Ovary (tissue), 9 donors: Measurements from ENCODE around the gene LAMA2. TPM values are rescaled to one million over a fixed set of nuclear protein-coding genes. Genes with fewer than 3 reads are reported as not detected.

Experiments
- DNase-seq, 5 donors: peaks; one replicate each; pipeline ENCODE4 v3.0.0-alpha.2; 2019 to 2020
- H3K27ac ChIP-seq, 2 donors: fragments of 200-600 bp; one replicate each; pipeline versions ENCODE4 v1.5.1 to v1.8.0; 2019 to 2022
- H3K27me3 ChIP-seq: fragments of 200-600 bp; one replicate; pipeline ENCODE4 v1.8.0; 2022
- H3K36me3 ChIP-seq: fragments of 200-600 bp; sonication (generic); one replicate; pipeline ENCODE4 v1.5.1; 2019
- H3K4me1 ChIP-seq: one replicate; pipeline ENCODE4 v1.8.1; 2013; ENCODE audit warnings: mild to moderate bottlenecking, moderate library complexity; ENCODE audit not compliant: insufficient read depth
- H3K4me3 ChIP-seq: fragments of 200-600 bp; sonication (generic); one replicate; pipeline ENCODE4 v1.5.1; 2017
- H3K9me3 ChIP-seq, 2 donors: fragments of 200-600 bp in 1 of 2; sonication (generic) in 1 of 2; one replicate each; pipeline versions ENCODE4 v1.5.1 to v1.8.1; 2013 to 2019; ENCODE audit warnings: mild to moderate bottlenecking in 1 of 2, moderate library complexity in 1 of 2
- EP300 ChIP-seq: sonication (generic); formaldehyde crosslinking; IDR thresholded peaks from one replicate; pipeline ENCODE4 v1.6.1; 2017; ENCODE audit warnings: antibody characterized with exemption
- POLR2A ChIP-seq: fragments of 450-650 bp; IDR thresholded peaks from one replicate; pipeline ENCODE4 v1.6.1; 2017; ENCODE audit warnings: antibody characterized with exemption, mild to moderate bottlenecking, moderate library complexity
- WGBS, 3 donors: extraction: QIAGEN DNeasy Blood & Tissue Kit in 1 of 3; methylation state at CpG; one replicate each; pipeline versions ENCODE4 v1.1.5 to v1.1.7; 2013 to 2017; 5-methylcytosine and 5-hydroxymethylcytosine counted together
- intact Hi-C, 4 donors: fragments of 100-400 bp; cut with DNase I; formaldehyde crosslinking; loops; one replicate each; pipeline versions ENCODE4 v1.11.0 to v1.15.1; 2022 to 2023
- polyA plus RNA-seq, 2 donors: library from polyadenylated mRNA; stranded (reverse); fragments of 200-250 nt in 1 of 2; fragments of 350-450 nt in 1 of 2; fragmentation: Illumina TruSeq in 1 of 2; extraction: RNeasy Lipid Tissue Mini Kit (QIAGEN cat#74804) in 1 of 2; gene quantifications; one replicate each; pipeline ENCODE4 v1.2.3, GENCODE V29; 2013 to 2014
- total RNA-seq, 7 donors: library from RNA; depleted of rRNA in 2 of 7; stranded (reverse); fragments of >200 nt in 2 of 7; fragmentation: NEBNext Ultra II Directional in 3 of 7; extraction: Animal tissue kit (Norgen Biotek cat#: 25700) in 3 of 7; gene quantifications; one replicate each; pipeline versions ENCODE4 v1.1.0 to v1.2.4, GENCODE V29; 2016 to 2023
- TF ChIP-seq, protein P1 (sequence below), 3 donors: fragments of 450-650 bp in 2 of 3; fragments of 200-600 bp in 1 of 3; IDR thresholded peaks; one replicate each; pipeline versions ENCODE4 v1.5.1 to v1.8.0; 2016 to 2022; ENCODE audit warnings: antibody characterized with exemption in 3 of 3, mild to moderate bottlenecking in 1 of 3
- donor health status: DM: no; HTN: no; CAD: no; lungs with moderate emphysema.
- donor health status: DM: no; HTN: no; CAD: no.
- donor health status: Bipolar disorder and iron deficiency.
- donor health status: DM: yes; HTN: yes; CAD: no.
- donor health status: DM: no; HTN: no; CAD: no.
- donor health status: DM: yes; HTN: yes; CAD: no.

Gene LAMA2
- total and polyA plus RNA-seq, 9 donors, result 42.5 to 226 (median 121) TPM

DNA sequence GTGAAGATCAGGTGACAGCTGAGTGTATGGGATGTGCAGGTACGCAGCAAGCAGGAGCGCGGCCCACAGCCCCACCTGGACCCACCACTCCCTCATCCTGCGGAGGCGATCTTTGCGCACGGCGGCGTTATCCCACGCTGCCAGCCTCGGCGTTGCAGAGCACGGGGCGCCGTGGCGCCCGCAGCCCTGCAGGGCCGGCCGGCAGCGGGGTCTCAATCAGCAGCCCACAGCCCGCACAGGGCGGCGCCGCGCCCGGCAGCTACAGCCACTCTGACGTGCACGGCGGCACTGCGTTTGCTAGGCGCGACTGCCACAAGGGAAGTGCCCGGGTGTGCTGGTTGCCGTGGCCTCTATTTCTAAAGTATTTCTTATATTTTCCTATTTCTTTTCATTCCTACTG, 46.9 kb downstream of the LAMA2 start:
- WGBS, 3 donors, result 72 to 85% (median 83%) methylated on average over 34 of the region's 34 CpGs
- TF ChIP-seq EP300 (no peak), POLR2A (no peak)
- TF ChIP-seq, protein P1, sequence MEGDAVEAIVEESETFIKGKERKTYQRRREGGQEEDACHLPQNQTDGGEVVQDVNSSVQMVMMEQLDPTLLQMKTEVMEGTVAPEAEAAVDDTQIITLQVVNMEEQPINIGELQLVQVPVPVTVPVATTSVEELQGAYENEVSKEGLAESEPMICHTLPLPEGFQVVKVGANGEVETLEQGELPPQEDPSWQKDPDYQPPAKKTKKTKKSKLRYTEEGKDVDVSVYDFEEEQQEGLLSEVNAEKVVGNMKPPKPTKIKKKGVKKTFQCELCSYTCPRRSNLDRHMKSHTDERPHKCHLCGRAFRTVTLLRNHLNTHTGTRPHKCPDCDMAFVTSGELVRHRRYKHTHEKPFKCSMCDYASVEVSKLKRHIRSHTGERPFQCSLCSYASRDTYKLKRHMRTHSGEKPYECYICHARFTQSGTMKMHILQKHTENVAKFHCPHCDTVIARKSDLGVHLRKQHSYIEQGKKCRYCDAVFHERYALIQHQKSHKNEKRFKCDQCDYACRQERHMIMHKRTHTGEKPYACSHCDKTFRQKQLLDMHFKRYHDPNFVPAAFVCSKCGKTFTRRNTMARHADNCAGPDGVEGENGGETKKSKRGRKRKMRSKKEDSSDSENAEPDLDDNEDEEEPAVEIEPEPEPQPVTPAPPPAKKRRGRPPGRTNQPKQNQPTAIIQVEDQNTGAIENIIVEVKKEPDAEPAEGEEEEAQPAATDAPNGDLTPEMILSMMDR (IDR thresholded peaks at IDR 0.05), result no peak
- H3K4me3 ChIP-seq, result no peak overlapping the region
- no peaks in the 10 kb centered on the region for H3K36me3 ChIP-seq
- no peak for DNase-seq
- no peaks in the 10 kb centered on the region for H3K27me3 ChIP-seq
- no peaks in the 10 kb centered on the region for H3K9me3 ChIP-seq
- H3K27ac ChIP-seq, result no peak overlapping the region
- intact Hi-C loops, result no loop called here
- H3K4me1 ChIP-seq, result no peaks in the 10 kb centered on the region

DNA sequence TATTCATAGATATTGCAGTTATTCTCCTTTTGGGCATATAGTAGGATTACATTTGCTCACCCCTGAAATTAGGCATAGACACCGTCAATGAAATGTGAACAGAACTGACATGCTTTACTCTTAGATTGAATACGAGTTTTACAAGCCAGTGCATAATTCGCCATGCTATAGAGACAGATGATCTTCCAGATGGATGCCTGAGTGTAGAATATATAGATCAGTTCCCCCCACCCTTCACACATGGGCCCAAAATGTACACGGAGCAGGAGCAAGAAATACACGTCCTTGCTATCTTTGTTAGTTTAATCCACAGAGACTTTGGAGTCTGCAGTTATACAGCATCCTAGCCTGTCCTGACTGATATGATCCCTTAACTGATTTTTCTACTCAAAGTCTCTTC, 47.4 kb downstream of the LAMA2 start:
- no peak for DNase-seq
- Histone ChIP-seq H3K9me3 (no peaks in the 10 kb centered on the region), H3K4me1 (no peaks in the 10 kb centered on the region), H3K27me3 (no peaks in the 10 kb centered on the region), H3K36me3 (no peaks in the 10 kb centered on the region), H3K27ac (no peak overlapping the region), H3K4me3 (no peak overlapping the region)
- intact Hi-C loops, result no loop called here
- WGBS, 3 donors, result 87 to 92% (median 89%) methylated on average over 5 of the region's 5 CpGs
- TF ChIP-seq EP300 (no peak), POLR2A (no peak)
- TF ChIP-seq, protein P1 (IDR thresholded peaks at IDR 0.05), result no peak

DNA sequence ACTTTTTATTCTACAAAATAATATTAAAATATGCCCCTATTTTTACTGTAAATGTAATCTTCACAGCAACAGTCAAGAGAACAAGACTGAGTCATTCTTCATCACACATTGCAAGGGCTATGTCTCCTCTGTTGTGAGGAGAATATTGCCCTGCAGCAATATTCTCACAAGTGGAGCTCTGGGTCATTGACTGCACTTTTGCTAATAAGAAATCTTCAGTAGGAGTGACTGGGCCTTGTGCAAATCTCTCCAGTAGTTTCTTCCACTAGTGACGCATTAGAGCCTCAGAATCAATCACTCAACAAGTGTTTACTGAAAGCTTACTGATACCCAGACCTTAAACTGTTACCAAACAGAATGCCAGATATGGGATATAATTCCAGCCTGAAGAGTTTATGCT, 49.1 kb downstream of the LAMA2 start:
- TF ChIP-seq EP300, result no peak
- TF ChIP-seq, protein P1 (IDR thresholded peaks at IDR 0.05), result no peak
- no peak for TF ChIP-seq POLR2A
- no peaks in the 10 kb centered on the region for H3K36me3 ChIP-seq
- intact Hi-C loops, result no loop called here
- H3K4me3 ChIP-seq, result no peak overlapping the region
- no peaks in the 10 kb centered on the region for H3K4me1 ChIP-seq
- no peak overlapping the region for H3K27ac ChIP-seq
- DNase-seq, result no peak
- no peaks in the 10 kb centered on the region for H3K27me3 ChIP-seq
- H3K9me3 ChIP-seq, result no peaks in the 10 kb centered on the region
- WGBS, 3 donors, result 79 to 90% (median 84%) methylated on average over 1 of the region's 1 CpG

DNA sequence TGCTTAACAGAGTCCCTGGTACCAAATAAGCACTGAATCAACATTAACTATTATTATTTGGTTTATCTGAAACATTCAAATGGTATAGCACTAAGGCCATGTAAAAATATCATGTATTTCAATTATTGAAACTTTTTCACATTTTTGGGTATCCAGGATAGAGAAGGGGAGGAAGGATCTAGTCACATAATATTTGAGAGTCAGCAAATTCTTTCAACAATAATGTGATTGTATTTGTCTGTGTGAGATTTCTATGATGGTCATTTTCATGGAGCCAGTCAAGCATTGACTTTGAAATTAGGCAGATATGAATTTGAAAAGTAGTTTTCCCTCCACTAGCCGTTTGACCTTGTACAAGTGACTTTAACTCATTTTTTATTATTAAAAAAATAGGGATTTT, 67.9 kb downstream of the LAMA2 start:
- Histone ChIP-seq H3K4me3 (no peak overlapping the region), H3K27ac (no peak overlapping the region), H3K9me3 (no peaks in the 10 kb centered on the region), H3K36me3 (no peaks in the 10 kb centered on the region), H3K4me1 (no peaks in the 10 kb centered on the region), H3K27me3 (no peaks in the 10 kb centered on the region)
- WGBS, 3 donors, result 62 to 69% (median 64%) methylated on average over 1 of the region's 1 CpG
- DNase-seq, result no peak
- intact Hi-C loops, result no loop called here
- TF ChIP-seq, protein P1 (IDR thresholded peaks at IDR 0.05), result no peak
- TF ChIP-seq EP300, result no peak
- TF ChIP-seq POLR2A, result no peak

DNA sequence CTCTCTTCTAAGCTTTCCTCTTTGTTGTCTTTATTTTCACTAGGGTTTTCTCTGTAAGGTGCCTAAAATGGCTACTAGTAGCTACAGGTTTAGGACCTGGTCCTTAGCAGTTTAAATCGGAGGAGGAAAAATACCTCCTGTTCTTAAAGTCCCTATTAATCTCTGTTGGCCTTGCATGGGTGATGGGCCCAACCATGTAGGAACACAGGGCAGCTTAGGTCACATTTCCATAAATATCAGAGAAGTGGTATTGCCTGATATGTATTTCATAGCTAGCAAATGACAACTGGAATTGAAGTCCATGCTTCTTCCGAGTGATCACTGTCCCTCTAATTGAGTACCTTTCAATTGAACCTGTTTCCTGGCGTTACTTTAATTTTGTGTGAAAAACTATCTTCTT, 70.0 kb downstream of the LAMA2 start:
- Histone ChIP-seq H3K27ac (no peak overlapping the region), H3K4me3 (no peak overlapping the region), H3K27me3 (no peaks in the 10 kb centered on the region), H3K4me1 (peaks cover 2% of the 10 kb centered on the region), H3K36me3 (no peaks in the 10 kb centered on the region), H3K9me3 (no peaks in the 10 kb centered on the region)
- no peak for DNase-seq
- 95 to 99% (median 98%) methylated on average over 3 of the region's 3 CpGs for WGBS, 3 donors
- intact Hi-C loops, result no loop called here
- TF ChIP-seq EP300 (no peak), POLR2A (no peak)
